Neural cell (in vitro differentiated cells): ENCODE measurements around the gene SULT6B1.

Source experiments
- EP300 ChIP-seq: fragments of 450-650 bp; conservative IDR thresholded peaks from 2 replicates; pipeline ENCODE4 v1.6.1; 2014; ENCODE audit warnings: antibody characterized with exemption, mild to moderate bottlenecking, moderate library complexity; ENCODE audit not compliant: poor library complexity, severe bottlenecking
- EZH2 ChIP-seq: fragments of 200-600, 300-800 bp; shearing (Covaris generic), sonication (generic); IDR thresholded peaks from 2 replicates; pipeline ENCODE4 v1.6.1; 2014; ENCODE audit warnings: antibody characterized with exemption, low read length, borderline replicate concordance, mild to moderate bottlenecking; ENCODE audit not compliant: insufficient read depth, poor library complexity, severe bottlenecking
- MXI1 ChIP-seq: fragments of 450-650 bp; conservative IDR thresholded peaks from 2 replicates; pipeline ENCODE4 v1.6.1; 2014; ENCODE audit warnings: antibody characterized with exemption, mild to moderate bottlenecking; ENCODE audit not compliant: poor library complexity, severe bottlenecking
- POLR2AphosphoS5 ChIP-seq: IDR thresholded peaks from 2 replicates; pipeline ENCODE4 v1.6.1; 2012
- RAD21 ChIP-seq: fragments of 450-650 bp; conservative IDR thresholded peaks from 2 replicates; pipeline ENCODE4 v1.6.1; 2014; ENCODE audit warnings: antibody characterized with exemption, mild to moderate bottlenecking, moderate library complexity
- SMC3 ChIP-seq: fragments of 450-650 bp; conservative IDR thresholded peaks from 2 replicates; pipeline ENCODE4 v1.6.1; 2014; ENCODE audit warnings: antibody characterized with exemption, mild to moderate bottlenecking, moderate library complexity; ENCODE audit not compliant: poor library complexity
- TAF1 ChIP-seq: IDR thresholded peaks from 2 replicates; pipeline ENCODE4 v1.6.1; 2012; ENCODE audit warnings: low read depth
- TF ChIP-seq, protein P1 (sequence below): fragments of 450-650 bp; IDR thresholded peaks from 2 replicates; pipeline ENCODE4 v1.5.1; 2014; ENCODE audit warnings: antibody characterized with exemption, mild to moderate bottlenecking, moderate library complexity; ENCODE audit not compliant: poor library complexity, severe bottlenecking
- TF ChIP-seq, protein P2 (sequence below): IDR thresholded peaks from 2 replicates; pipeline ENCODE4 v1.6.1; 2012; ENCODE audit warnings: borderline replicate concordance

DNA sequence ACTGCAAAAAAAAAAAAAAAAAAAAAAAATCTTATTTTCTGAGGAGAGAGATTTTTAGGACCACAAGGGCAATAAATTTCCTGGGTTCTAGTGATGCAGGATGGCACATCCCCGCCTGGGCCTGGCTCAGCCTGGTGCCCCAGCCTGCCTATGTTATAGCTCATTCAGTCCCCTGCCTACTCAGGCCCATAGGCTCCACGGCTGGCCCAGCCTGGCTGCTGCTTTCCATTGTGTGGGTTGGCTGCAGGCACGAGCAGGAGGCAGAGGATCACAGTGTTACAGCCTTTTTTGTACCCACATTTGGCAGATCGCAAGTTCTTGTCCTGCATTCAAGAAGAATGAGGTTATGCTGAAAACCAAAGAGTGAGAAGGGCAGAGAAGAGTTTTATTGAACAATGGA is 2.8 kb upstream of the SULT6B1 start:
- TF ChIP-seq, protein P1, sequence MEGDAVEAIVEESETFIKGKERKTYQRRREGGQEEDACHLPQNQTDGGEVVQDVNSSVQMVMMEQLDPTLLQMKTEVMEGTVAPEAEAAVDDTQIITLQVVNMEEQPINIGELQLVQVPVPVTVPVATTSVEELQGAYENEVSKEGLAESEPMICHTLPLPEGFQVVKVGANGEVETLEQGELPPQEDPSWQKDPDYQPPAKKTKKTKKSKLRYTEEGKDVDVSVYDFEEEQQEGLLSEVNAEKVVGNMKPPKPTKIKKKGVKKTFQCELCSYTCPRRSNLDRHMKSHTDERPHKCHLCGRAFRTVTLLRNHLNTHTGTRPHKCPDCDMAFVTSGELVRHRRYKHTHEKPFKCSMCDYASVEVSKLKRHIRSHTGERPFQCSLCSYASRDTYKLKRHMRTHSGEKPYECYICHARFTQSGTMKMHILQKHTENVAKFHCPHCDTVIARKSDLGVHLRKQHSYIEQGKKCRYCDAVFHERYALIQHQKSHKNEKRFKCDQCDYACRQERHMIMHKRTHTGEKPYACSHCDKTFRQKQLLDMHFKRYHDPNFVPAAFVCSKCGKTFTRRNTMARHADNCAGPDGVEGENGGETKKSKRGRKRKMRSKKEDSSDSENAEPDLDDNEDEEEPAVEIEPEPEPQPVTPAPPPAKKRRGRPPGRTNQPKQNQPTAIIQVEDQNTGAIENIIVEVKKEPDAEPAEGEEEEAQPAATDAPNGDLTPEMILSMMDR, result no peak
- TF ChIP-seq POLR2AphosphoS5, result no peak
- no peak for TF ChIP-seq SMC3
- no peak for TF ChIP-seq MXI1
- no peak for TF ChIP-seq EZH2
- no peak for TF ChIP-seq RAD21
- TF ChIP-seq, protein P2, sequence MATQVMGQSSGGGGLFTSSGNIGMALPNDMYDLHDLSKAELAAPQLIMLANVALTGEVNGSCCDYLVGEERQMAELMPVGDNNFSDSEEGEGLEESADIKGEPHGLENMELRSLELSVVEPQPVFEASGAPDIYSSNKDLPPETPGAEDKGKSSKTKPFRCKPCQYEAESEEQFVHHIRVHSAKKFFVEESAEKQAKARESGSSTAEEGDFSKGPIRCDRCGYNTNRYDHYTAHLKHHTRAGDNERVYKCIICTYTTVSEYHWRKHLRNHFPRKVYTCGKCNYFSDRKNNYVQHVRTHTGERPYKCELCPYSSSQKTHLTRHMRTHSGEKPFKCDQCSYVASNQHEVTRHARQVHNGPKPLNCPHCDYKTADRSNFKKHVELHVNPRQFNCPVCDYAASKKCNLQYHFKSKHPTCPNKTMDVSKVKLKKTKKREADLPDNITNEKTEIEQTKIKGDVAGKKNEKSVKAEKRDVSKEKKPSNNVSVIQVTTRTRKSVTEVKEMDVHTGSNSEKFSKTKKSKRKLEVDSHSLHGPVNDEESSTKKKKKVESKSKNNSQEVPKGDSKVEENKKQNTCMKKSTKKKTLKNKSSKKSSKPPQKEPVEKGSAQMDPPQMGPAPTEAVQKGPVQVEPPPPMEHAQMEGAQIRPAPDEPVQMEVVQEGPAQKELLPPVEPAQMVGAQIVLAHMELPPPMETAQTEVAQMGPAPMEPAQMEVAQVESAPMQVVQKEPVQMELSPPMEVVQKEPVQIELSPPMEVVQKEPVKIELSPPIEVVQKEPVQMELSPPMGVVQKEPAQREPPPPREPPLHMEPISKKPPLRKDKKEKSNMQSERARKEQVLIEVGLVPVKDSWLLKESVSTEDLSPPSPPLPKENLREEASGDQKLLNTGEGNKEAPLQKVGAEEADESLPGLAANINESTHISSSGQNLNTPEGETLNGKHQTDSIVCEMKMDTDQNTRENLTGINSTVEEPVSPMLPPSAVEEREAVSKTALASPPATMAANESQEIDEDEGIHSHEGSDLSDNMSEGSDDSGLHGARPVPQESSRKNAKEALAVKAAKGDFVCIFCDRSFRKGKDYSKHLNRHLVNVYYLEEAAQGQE, result no peak
- TF ChIP-seq TAF1, result no peak
- no peak for TF ChIP-seq EP300
